H9 (cell line): ENCODE results near the gene NEXN. TPM values are rescaled to one million over a fixed set of nuclear protein-coding genes. Genes with fewer than 3 reads are reported as not detected.

Source experiments
- DNase-seq: peaks from one replicate; pipeline ENCODE4 v3.0.0-alpha.2; 2017
- H2AFZ ChIP-seq: one replicate; pipeline ENCODE4 v1.6.1; 2013; ENCODE audit warnings: mild to moderate bottlenecking, low read length, control low read depth, moderate library complexity
- H2AK5ac ChIP-seq: 2 replicates; pipeline ENCODE4 v1.6.1; 2013; ENCODE audit warnings: low read length, control low read depth, mixed read lengths; ENCODE audit not compliant: insufficient read length
- H2BK120ac ChIP-seq: one replicate; pipeline ENCODE4 v1.6.1; 2013; ENCODE audit warnings: low read depth, mild to moderate bottlenecking, low read length, control low read depth, inconsistent platforms; ENCODE audit not compliant: poor library complexity, severe bottlenecking
- H2BK12ac ChIP-seq: 2 replicates; pipeline ENCODE4 v1.6.1; 2013; ENCODE audit warnings: low read length, control low read depth, mixed read lengths, low read depth; ENCODE audit not compliant: insufficient read length
- H2BK15ac ChIP-seq: 2 replicates; pipeline ENCODE4 v1.6.1; 2013; ENCODE audit warnings: low read depth, low read length, control low read depth
- H2BK20ac ChIP-seq: one replicate; pipeline ENCODE4 v1.6.1; 2013; ENCODE audit warnings: low read depth, mild to moderate bottlenecking, low read length, control low read depth, inconsistent platforms; ENCODE audit not compliant: poor library complexity, severe bottlenecking
- H2BK5ac ChIP-seq: 2 replicates; pipeline ENCODE4 v1.6.1; 2013; ENCODE audit warnings: low read length, control low read depth, mixed read lengths; ENCODE audit not compliant: insufficient read length
- H3K14ac ChIP-seq: 2 replicates; pipeline ENCODE4 v1.6.1; 2013; ENCODE audit warnings: low read length, control low read depth; ENCODE audit not compliant: insufficient read depth
- H3K18ac ChIP-seq: 2 replicates; pipeline ENCODE4 v1.6.1; 2013; ENCODE audit warnings: low read depth, mild to moderate bottlenecking, mixed read lengths, low read length, control low read depth; ENCODE audit not compliant: insufficient read length
- H3K23ac ChIP-seq: 2 replicates; pipeline ENCODE4 v1.6.1; 2013; ENCODE audit warnings: low read length, control low read depth, mixed read lengths, low read depth; ENCODE audit not compliant: insufficient read length
- H3K23me2 ChIP-seq: 2 replicates; pipeline ENCODE4 v1.6.1; 2013; ENCODE audit warnings: low read depth, mild to moderate bottlenecking, mixed read lengths, low read length, control low read depth; ENCODE audit not compliant: insufficient read length, poor library complexity, severe bottlenecking
- H3K27ac ChIP-seq: 2 replicates; pipeline ENCODE4 v1.5.1; 2013; ENCODE audit warnings: low read length, control low read depth, mixed read lengths, low read depth; ENCODE audit not compliant: insufficient read length
- H3K27me3 ChIP-seq: 2 replicates; pipeline ENCODE4 v1.6.1; 2013; ENCODE audit warnings: low read length, control low read depth, inconsistent platforms; ENCODE audit not compliant: insufficient read depth
- H3K4ac ChIP-seq: 2 replicates; pipeline ENCODE4 v1.6.1; 2013; ENCODE audit warnings: low read depth, mild to moderate bottlenecking, control low read depth, inconsistent platforms, low read length, moderate library complexity
- H3K4me1 ChIP-seq: 2 replicates; pipeline ENCODE4 v1.6.1; 2013; ENCODE audit warnings: low read length, control low read depth, inconsistent platforms; ENCODE audit not compliant: insufficient read depth
- H3K4me2 ChIP-seq: 2 replicates; pipeline ENCODE4 v1.6.1; 2013; ENCODE audit warnings: low read length, control low read depth, mixed read lengths; ENCODE audit not compliant: insufficient read length, insufficient read depth
- H3K56ac ChIP-seq: 2 replicates; pipeline ENCODE4 v1.6.1; 2013; ENCODE audit warnings: low read depth, mild to moderate bottlenecking, mixed read lengths, low read length, control low read depth; ENCODE audit not compliant: insufficient read length
- H3K79me1 ChIP-seq: 2 replicates; pipeline ENCODE4 v1.6.1; 2013; ENCODE audit warnings: low read depth, mild to moderate bottlenecking, moderate library complexity, low read length, control low read depth, inconsistent platforms; ENCODE audit not compliant: insufficient read depth, poor library complexity, severe bottlenecking
- H3K79me2 ChIP-seq: 2 replicates; pipeline ENCODE4 v1.6.1; 2013; ENCODE audit warnings: low read length, control low read depth, inconsistent platforms; ENCODE audit not compliant: insufficient read depth
- H3K9ac ChIP-seq: 2 replicates; pipeline ENCODE4 v1.6.1; 2013; ENCODE audit warnings: low read length, control low read depth, mixed read lengths; ENCODE audit not compliant: insufficient read length; ENCODE audit errors: extremely low read depth
- H3K9me3 ChIP-seq: one replicate; pipeline ENCODE4 v1.6.1; 2013; ENCODE audit warnings: low read depth, low read length, inconsistent platforms; ENCODE audit not compliant: control insufficient read depth
- H3T11ph ChIP-seq: one replicate; pipeline ENCODE4 v1.6.1; 2013; ENCODE audit warnings: mild to moderate bottlenecking, low read length, control low read depth, inconsistent platforms
- H4K20me1 ChIP-seq: one replicate; pipeline ENCODE4 v1.6.1; 2013; ENCODE audit not compliant: control insufficient read depth, insufficient read length, insufficient read depth
- H4K5ac ChIP-seq: 2 replicates; pipeline ENCODE4 v1.6.1; 2013; ENCODE audit warnings: low read depth, mild to moderate bottlenecking, mixed read lengths, low read length, control low read depth; ENCODE audit not compliant: insufficient read length
- H4K8ac ChIP-seq: replicated peaks from 2 replicates; pipeline ENCODE4 v1.6.1; 2013; ENCODE audit warnings: low read length, control low read depth, mixed read lengths, low read depth; ENCODE audit not compliant: insufficient read length
- H4K91ac ChIP-seq: 2 replicates; pipeline ENCODE4 v1.6.1; 2013; ENCODE audit warnings: low read depth, mild to moderate bottlenecking, moderate library complexity, mixed read lengths, low read length, control low read depth; ENCODE audit not compliant: insufficient read length
- H3K27ac Mint-ChIP-seq, 3 experiments: 2 replicates in 2 of 3; 3 replicates in 1 of 3; pipeline ENCODE4 v1.8.0; 2020 to 2021; ENCODE audit warnings: mixed read lengths in 3 of 3, mild to moderate bottlenecking in 1 of 3, moderate library complexity in 1 of 3
- H3K27me3 Mint-ChIP-seq: 2 replicates; pipeline ENCODE4 v1.8.0; 2021; ENCODE audit warnings: low read depth, mild to moderate bottlenecking, moderate library complexity, mixed read lengths
- H3K36me3 Mint-ChIP-seq, 3 experiments: 2 replicates in 2 of 3; 3 replicates in 1 of 3; pipeline ENCODE4 v1.8.0; 2020 to 2021; ENCODE audit warnings: low read depth in 3 of 3, mixed read lengths in 3 of 3; ENCODE audit not compliant: insufficient read depth in 1 of 3
- H3K4me1 Mint-ChIP-seq, 2 experiments: 2 replicates each; pipeline ENCODE4 v1.8.0; 2020; ENCODE audit warnings: mixed read lengths in 2 of 2
- H3K4me3 Mint-ChIP-seq, 2 experiments: 2 replicates in 1 of 2; 3 replicates in 1 of 2; pipeline ENCODE4 v1.8.0; 2020 to 2021; ENCODE audit warnings: mild to moderate bottlenecking in 2 of 2, mixed read lengths in 2 of 2, moderate library complexity in 1 of 2
- H3K9me3 Mint-ChIP-seq, 2 experiments: 2 replicates in 1 of 2; 3 replicates in 1 of 2; pipeline ENCODE4 v1.8.0; 2020; ENCODE audit warnings: mild to moderate bottlenecking in 2 of 2, mixed read lengths in 2 of 2, moderate library complexity in 1 of 2
- CTCF ChIP-seq: fragments of 200-600 bp; sonication (generic); conservative IDR thresholded peaks from 3 replicates; pipeline ENCODE4 v1.8.0; 2021; ENCODE audit warnings: antibody characterized with exemption, mild to moderate bottlenecking
- WGBS: extraction: QIAGEN DNeasy Blood & Tissue Kit; methylation state at CpG from one replicate; pipeline ENCODE4 v1.1.7; 2013; ENCODE audit warnings: missing lambda C conversion rate, low lambda C conversion rate, mixed read lengths; ENCODE audit not compliant: insufficient read length; ENCODE audit errors: extremely low coverage; 5-methylcytosine and 5-hydroxymethylcytosine counted together
- total RNA-seq: library from RNA; stranded (reverse); gene quantifications from 2 replicates; pipeline ENCODE4 v1.2.1, GENCODE V29; 2021

Gene NEXN
- total RNA-seq, 1 experiment from 2014 or later = 3.2 TPM

GRCh38 chr1:77990629-77991204, 102.3 kb downstream of the NEXN start:
- Mint-ChIP-seq H3K36me3 (peaks cover 4 to 20% (median 17%) of the 10 kb centered on the region in 3 experiments), H3K27me3 (no peaks in the 10 kb centered on the region), H3K9me3 (no peaks in the 10 kb centered on the region), H3K4me3 (no peak overlapping the region), H3K27ac (peak overlapping the region in 1 of 3 experiments; percentile 36; a peak in 1 of 7 replicates), H3K4me1 (peaks cover 19 to 24% of the 10 kb centered on the region in 2 experiments)
- no CpG with 5 or more reads among the region's 3 CpGs for WGBS
- Histone ChIP-seq H2BK12ac (no peak overlapping the region), H4K5ac (no peak overlapping the region), H3K27me3 (no peaks in the 10 kb centered on the region), H3T11ph (no peak overlapping the region), H3K4ac (no peak overlapping the region), H3K79me2 (peaks cover 9% of the 10 kb centered on the region; the same call in 1 of the 2 replicates), H3K79me1 (peaks cover 6% of the 10 kb centered on the region), H3K23me2 (no peaks in the 10 kb centered on the region), H3K27ac (no peak overlapping the region), H2BK5ac (no peak overlapping the region), H2BK15ac (no peak overlapping the region), H4K20me1 (no peaks in the 10 kb centered on the region), H3K14ac (no peak overlapping the region), H2AK5ac (no peak overlapping the region), H3K23ac (no peak overlapping the region), H2AFZ (no peak overlapping the region), H3K56ac (no peak overlapping the region), H4K91ac (no peak overlapping the region), H2BK120ac (no peak overlapping the region), H2BK20ac (no peak overlapping the region), H3K4me1 (no peaks in the 10 kb centered on the region), H3K9me3 (no peaks in the 10 kb centered on the region), H3K4me2 (no peak overlapping the region), H4K8ac (no peak overlapping the region), H3K9ac (no peak overlapping the region), H3K18ac (no peak overlapping the region)
- DNase-seq = no peak
- TF ChIP-seq CTCF = no peak
